GM21786 (cell line): Measurements from ENCODE around the gene PTPRJ.
A peak's percentile ranks its signal among the peaks of the same experiment; 100 is the strongest.

ENCODE experiments used
- ATAC-seq: cut with Tn5 transposase; IDR thresholded peaks from one replicate; pipeline ENCODE4 v1.9.1; 2021; ENCODE audit not compliant: unreplicated experiment

PTPRJ gene

DNA sequence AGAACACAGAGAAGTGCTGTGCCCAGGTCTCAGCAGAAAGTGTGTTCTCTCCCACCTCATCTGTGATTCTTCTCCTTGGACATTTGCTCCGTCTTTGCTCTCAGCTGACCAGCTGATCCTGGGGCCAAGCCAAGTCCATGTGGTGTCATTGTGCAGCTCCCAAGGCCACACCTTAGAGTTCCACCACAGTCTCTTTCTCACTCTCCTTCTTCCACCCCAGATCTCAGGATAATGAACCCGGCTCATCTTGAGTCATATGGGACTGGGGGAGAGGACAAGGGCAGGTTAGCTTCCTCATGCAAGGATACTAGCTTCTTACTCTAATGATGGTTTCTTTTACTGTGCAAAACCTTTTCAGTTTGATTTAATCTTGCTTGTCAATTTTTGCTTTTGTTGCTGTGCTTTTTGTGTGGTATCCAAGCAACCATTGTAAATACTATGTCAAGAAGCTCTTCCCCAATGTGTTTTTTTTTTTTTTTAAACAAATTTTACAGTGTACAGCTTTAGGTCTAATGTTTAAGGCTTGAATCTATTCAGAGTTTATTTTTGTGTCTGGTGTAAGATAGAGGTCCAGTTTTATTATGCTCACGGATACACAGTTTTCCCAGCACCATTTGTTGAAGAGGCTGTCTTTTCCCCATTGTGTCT is 161.2 kb downstream of the PTPRJ start:
- ATAC-seq: no peak

DNA sequence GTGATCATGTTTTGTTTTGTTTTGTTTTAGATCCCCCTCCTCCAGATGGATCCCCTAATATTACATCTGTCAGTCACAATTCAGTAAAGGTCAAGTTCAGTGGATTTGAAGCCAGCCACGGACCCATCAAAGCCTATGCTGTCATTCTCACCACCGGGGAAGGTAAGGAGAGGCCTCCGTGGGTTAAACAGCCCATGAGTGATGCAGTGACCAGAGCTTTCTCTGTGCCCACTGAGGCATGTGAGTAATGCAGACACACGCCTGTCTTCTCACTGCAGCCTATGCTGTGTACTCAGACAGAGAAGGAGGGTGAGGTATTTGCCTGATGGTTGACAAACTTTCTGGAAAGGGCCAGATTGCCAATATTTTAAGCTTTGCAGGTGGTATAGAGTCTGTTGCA is 162.5 kb downstream of the PTPRJ start:
- ATAC-seq: no peak

DNA sequence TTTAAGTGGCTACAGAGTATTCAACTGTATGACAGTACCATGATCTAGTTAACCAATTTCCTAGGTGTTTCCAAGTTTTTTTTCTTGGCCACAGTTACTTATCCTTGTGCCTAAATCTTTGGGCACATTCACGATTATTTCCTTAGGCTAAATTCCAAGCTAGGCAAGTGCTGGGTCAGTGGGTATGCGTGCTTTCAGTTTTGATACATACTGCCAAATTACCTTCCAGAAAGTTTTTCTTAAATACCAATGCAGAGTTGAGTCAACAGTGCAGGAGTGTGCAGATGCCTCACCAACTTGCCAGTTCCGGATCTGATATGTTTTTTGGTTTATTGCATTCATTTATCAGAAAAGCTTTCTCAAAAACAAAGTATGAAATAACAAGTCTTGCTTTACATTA is 168.4 kb downstream of the PTPRJ start:
- no peak for ATAC-seq

DNA sequence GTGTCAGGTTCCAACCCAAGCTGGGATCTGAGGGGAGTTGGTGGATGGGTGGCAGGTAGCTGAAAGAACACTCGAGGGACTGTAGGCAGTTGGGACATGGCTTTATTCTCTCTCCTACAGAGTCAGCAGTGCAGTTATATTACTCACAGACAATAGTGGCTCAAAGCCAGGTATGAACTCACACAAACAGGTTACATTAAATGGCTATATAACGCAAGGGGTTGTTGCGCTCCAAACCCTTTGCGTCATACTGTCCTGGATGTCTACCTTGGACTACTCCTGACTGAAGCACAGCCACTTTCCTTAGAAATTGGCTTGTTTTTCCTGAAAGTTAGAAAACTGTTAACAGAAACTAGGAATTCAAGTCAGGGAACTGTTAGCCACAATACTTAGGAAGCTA is 169.9 kb downstream of the PTPRJ start:
- no peak for ATAC-seq

DNA sequence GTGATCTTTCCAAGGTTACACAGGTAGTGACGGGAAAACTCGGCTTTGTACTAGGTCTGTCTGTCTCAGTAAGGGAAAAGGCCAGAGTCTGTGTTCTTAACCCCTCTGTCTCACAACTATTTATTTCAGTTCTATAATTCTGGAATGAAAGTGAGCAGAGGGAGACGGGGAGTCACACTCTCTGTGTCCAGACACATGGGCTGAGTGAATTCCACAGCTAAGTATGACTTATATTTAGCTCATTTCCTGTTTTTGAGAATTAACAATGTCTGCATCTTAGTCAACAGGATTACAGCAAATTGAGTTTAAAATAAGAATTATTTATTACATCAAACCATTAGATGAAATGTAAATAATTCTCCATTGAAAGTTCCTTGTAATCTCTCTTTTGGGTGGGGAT is 173.8 kb downstream of the PTPRJ start:
- ATAC-seq: no peak

DNA sequence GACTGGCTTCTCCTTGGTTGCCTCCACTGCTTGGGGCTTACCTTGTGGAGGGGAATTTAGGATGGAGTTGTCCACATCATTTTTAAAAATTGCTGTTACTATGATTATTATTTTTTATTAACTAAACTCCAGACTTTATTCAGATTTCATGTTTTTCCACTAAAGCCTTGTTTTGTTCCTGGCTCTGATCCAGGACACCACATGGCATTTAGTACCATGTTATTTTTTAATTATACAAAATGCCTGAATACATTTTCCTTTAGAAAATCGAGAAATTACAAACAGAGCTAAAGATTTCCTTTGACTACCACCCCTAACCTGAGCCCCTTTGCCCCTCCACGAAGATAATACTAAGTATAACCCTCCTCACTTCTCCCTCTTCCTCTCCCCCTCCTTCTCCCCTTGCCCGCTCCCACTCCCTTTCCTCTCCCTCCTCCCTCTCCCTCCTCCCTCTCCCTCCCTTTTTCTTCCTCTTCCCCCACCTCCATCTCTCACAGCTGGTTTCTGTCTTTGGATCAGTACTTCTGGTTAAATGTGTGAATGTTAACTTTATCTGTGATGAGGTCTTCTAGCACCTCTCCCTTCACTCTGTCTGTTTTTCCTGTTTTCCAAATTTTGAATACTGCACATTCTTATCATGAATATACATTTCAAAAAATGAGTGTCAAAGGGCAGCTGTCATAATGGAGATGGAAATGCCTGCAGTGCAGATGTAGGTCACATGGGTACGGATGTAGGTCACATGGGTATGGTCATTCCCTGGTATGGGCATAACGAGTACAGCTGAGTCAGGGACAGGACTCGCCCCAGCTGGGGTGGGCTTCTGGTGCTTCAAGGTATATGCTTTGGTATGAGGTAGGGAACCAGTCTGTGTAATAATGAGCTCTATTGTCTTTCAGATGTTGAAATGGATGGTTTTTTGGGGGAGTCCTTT is 181.9 kb downstream of the PTPRJ start:
- no peak for ATAC-seq

DNA sequence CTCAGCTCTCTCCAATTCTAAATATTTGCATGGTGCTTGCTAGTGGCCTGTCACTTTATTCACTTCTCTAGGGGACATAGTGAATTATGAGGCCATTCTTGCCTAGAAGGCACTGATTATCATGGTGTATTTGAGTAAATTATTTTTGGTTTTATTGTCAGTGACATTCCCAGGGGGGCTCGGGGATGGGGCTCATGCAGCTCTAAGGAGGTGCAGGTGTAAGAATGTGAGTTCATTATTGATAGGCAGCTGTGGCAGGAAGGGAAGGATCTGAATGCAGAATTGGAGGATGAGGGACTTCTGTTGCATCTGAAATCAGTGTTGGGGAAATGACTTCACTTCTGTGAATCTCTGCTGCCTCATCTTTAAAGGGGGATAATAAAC is 182.5 kb downstream of the PTPRJ start:
- no peak for ATAC-seq

DNA sequence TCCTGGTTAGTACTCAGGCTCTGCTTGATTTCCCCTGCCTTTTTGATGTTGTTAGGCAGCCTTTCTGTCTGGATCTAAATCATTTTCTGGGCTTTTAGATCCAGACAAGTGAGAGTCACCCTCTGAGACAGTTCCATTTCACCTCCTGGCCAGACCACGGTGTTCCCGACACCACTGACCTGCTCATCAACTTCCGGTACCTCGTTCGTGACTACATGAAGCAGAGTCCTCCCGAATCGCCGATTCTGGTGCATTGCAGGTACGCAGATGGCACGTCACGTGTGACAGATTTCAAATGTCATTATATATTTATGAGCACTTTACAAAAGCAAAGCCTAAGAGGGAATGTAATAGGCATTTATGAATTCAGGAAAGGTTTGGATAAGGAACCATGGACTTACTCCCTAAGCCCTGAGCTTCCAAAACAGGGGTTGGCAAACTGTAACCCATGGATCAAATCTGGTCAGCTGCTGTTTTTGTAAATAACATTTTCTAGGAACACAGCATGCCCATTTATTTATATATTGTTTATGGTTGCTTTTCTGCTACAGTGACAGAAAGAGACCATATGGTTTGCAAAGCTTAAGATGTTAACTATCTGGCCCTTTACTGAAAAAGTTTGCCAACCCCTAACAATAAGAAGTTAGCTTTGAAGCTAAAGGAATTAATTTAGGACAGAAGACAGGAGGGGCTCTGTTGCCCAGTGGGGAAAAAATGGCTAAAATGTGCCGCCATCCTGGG is 183.2 kb downstream of the PTPRJ start:
- no peak for ATAC-seq

DNA sequence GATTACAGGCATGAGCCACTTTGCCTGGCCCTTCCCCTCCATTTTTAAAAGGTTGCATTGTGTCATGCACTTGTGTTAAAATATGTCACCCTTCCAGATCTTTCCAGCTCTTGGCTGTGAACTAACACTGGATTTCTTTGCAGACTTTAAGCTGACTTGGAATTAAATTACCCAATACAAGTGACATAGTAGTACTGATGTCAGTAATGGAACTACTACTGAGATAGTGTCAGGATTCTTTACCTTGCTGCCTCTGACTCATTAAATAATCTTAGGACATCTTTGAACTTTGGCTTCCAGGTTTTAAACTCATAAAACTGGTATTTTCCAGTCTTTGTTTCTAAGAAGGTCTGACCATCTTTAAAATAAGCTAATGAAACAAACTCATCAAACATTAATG is 184.5 kb downstream of the PTPRJ start:
- no peak for ATAC-seq

DNA sequence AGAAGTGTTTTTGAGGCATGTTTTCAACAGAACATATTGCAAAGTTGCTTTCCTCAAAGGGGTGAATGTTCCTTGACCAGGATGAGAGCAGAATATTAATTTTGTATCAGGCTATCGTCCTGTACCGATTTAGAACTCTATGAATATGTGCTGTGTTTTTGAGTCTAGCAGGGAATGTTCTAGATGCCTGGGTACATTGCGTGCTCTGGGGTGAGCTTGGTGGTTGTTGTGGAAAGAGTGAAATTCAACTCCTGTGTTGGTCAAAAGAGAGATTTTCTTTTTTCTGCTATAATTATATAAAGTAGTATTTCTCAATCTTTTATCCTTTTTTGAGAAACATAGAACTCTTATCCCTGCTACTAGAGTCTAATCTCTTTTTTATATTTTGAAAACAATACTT is 185.1 kb downstream of the PTPRJ start:
- ATAC-seq: no peak

DNA sequence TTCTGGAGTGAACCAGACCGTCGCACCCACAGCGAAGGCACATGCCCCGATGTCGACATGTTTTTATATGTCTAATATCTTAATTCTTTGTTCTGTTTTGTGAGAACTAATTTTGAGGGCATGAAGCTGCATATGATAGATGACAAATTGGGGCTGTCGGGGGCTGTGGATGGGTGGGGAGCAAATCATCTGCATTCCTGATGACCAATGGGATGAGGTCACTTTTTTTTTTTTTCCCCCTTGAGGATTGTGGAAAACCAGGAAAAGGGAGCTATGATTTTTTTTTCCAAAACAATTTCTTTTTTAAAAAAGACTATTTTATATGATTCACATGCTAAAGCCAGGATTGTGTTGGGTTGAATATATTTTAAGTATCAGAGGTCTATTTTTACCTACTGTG is 187.0 kb downstream of the PTPRJ start:
- ATAC-seq: no peak

DNA sequence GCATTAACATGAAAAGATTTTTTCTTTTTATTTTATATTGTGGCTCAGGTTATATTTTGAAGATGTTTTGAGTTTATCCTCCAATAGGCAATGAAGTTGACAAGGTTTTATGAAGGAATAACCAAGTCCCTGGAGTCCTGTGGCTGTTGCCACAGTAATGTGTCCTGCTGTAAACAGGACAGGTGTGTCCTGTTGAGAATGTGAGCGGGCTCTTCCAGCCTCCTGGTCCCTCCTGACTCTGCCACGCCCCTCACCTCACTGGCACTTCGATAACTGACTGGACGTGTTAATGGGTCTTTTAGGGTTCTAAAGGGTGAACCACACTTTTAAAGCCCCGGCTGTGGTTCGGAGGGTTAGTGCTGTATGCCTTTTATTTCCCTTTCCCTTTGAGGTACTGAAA is 188.5 kb downstream of the PTPRJ start:
- no peak for ATAC-seq

DNA sequence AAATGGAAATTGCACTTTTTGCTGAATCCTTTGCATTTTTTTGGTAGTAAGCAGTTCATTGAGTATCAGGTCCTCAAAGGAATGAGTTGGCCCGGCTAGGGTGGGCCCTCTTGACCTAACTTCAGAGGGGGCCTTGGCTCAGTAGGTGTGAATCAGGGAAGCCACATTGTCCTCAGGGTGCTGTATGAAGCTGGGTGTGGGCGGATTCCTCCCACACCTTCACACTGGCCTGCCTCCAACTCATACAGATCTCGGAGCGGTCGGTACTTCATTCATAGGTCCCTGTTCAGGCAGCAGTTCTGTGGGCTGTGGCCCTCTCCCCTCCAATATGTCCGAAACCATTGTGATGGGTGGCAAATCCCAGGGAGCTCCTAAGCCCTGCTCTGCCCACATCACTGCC is 188.9 kb downstream of the PTPRJ start:
- no peak for ATAC-seq

DNA sequence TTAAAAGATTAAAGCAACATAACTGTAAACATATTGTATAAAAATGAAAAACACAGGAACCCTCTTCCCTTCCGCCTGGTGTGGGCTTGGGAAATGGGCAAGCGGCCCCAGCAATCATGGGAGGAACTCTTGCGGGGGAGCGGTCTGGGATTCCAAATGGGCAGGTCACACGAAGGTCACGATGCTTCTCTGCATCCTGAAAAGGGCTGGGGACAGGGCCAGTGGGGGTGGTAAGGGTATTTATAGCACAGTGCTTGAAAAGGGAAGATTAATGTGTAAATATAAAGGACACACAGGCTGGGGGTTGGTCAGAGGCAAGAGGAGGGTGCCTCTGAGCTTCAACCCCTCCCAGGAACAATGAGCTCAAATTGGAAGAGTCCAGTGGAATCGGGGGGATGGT is 189.4 kb downstream of the PTPRJ start:
- no peak for ATAC-seq

DNA sequence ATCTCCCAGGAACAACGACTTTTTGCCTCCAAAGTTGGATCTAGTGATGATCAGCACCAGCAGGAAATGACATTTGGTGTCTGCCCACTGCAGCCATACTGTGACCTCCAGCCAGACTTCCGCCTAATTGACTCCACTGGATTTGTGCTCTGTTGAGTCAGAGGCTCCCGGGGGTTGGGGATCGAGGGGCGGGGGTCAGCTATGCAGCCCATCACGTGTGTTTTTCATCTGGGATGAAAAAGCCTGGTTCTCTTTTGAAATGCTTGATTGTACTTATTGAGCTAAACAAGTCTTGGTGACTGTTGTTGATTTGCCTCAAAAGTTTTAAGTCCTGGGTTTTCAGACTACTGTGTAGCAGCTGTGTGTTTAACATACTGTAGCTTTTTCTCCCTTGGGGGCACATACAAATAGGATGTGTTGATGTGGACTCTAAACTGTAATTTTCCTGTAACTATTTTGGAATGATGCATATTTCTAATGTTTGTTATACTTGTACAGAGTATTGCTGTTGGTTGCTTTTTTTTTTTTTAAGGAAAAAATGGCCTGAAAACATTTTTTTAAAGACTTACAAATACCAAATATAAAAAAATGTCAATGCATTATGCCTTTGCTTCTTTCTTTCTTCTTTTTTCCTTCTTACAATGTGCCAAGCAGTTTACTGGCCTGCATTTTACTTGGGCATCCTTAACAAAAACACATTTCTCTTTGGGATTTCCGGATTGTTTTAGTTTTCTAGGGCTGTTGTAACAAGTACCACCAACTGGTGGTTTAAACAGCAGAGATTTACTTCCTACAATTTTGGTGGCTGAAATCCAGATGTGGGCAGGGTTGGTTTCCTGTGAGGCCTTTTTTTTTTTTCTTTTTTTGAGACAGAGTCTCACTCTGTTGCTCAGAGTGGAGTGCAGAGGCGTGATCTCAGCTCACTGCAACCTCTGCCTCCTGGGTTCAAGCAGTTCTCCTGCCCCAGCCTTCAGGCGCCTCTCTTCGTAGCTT is 190.2 kb downstream of the PTPRJ start:
- no peak for ATAC-seq

DNA sequence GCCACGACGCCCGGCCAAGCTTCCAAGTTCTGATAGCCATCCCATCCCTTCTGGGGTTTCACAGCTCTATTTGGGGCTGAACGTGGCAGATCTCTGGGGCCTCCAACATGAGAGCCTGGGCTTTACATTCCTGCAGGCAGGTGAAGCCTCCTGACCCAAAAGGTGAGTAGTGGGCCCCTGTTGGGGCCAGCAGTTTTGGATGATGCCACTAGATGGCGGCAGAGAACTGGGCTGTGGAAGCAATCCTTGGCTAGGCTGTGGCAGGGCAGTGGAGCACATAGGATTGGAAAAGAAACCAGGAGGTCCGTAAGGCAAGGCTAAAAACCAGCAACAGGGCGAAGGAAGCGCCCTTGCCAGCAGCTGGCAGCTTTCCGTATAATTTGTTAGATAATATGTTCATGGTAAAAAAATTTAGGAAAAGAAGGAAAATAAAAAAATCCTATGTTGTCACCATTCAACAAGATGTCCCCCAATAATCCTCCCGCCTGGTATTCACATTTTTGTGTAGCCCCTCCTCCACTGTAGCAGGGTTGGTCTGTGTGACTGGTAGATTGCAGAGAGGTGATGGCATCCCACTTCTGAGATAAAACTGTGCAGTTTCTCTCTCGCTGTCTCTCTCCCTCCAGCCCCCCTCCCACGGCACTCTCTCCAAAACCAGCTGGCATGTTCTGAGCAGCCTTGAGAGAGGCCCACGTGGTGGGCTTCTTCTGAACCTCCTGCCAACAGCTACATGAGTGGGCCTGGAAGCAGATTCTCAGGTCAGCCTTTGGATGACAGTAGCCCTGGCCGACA is 192.7 kb downstream of the PTPRJ start:
- ATAC-seq: peak; percentile 68

DNA sequence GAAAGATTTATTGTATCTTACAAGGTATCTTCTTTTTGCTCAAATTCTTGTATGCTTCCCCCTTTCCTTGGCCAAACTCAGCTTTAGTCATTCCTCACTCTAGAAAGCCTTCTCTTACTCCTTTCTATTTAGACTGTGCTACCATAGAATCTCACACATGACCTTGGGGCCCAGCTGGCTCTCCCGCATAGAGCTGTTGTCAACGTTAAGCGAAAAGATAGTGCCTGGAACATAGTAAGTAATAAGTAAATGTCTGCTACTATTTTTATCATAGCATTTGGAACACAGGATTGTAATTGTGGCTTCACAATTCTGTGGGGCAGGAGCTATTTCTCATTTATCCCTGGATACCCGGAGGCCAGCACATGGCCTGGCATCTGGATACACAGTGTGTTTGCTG is 197.3 kb downstream of the PTPRJ start:
- ATAC-seq: no peak

DNA sequence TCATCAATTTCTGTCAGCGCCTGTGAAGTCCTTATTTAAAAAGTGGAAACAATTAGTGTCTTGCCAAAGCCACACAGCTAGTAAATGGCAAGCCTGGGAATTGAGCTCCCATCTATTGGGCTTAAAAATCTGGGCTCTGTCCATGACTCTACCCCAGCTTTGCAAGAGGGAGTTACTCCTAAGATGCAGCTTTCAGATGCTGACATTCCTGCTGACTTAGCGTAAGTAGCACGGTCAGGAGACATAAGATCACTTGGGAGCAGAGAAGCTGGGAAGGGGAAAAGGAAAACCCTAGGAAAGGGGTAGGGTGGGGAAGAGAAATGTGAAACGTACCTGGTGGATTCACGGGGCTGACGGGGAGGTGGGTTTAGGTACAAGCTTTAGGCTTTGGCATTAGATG is 200.3 kb downstream of the PTPRJ start:
- no peak for ATAC-seq

DNA sequence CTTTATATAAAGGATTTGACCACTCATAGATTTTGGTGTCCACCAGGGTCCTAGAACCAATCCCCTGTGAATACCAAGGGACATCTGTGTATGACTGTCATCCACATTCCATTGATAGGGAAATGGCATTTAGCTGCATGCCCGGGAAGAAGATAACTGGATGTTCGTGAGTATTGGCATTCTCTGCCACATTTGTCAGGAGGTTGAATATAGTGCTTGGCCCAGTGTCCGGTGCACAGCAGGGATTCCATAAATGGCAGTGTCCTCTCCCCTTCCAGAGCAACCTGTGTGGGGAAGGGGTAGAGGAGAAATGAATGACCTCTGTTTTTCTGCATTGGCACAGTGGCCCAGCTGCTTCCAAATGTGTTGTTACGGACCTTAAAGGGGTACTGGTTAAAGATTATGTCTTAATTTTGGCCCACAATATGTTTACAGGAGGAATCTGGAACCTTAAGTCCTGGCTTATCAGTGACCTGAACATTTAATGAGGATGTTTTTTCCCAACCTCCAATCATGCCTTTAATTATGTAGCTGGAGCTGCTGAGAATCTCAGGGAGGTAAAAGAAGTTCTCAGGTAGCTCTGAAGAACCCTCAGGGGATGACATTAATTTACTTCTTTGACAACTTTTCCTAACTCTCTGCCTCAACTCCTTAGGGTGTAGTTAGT is 202.6 kb downstream of the PTPRJ start:
- ATAC-seq: no peak
